GM12878 (cell line): ENCODE measurements around the gene NKAIN2. TPM values are rescaled to one million over a fixed set of nuclear protein-coding genes. Genes with fewer than 3 reads are reported as not detected.

Experiments
- ATAC-seq: fragments of 200-7000 bp; cut with Tn5 transposase; 3 replicates; pipeline ENCODE4 v1.9.1; 2020; ENCODE audit warnings: mild to moderate bottlenecking, moderate library complexity
- BruUV-seq: library from RNA; stranded (reverse); fragments of 400-500 nt; replicated peaks from 2 replicates; lab custom pipeline; 2021; lab: Mats Ljungman, UMichigan
- CTCF ChIA-PET: fragments of 300-600 bp; sonication (Branson Sonifier 250); formaldehyde crosslinking; extraction: SDS; loops from one replicate; lab custom pipeline; 2021; ENCODE audit warnings: inconsistent platforms; lab: Yijun Ruan, JAX
- POLR2A ChIA-PET: fragments of 350-600 bp; formaldehyde crosslinking; extraction: SDS; loops from one replicate; lab custom pipeline; 2021; ENCODE audit warnings: inconsistent platforms; lab: Charles Lee
- RAD21 ChIA-PET: fragments of 300-600 bp; sonication (Branson Sonifier 250); formaldehyde crosslinking; loops from one replicate; lab custom pipeline; 2023; ENCODE audit warnings: antibody characterized with exemption; ENCODE audit not compliant: unreplicated experiment; lab: Charles Lee
- SMC1A ChIA-PET: fragments of 300-600 bp; sonication (Branson Sonifier 250); formaldehyde crosslinking; loops from one replicate; lab custom pipeline; 2023; ENCODE audit not compliant: unreplicated experiment, uncharacterized antibody; lab: Charles Lee
- DNase-seq: peaks from one replicate; pipeline ENCODE4 v3.0.0-alpha.2; 2011; ENCODE audit warnings: low read depth, low spot score
- FAIRE-seq: peaks from 3 replicates; lab custom pipeline; 2011; peaks lifted over from hg19 to GRCh38; lab: Jason Lieb, UNC
- H2AFZ ChIP-seq: 2 replicates; pipeline ENCODE4 v1.6.0; 2011; ENCODE audit warnings: low read depth, low read length, control low read depth; ENCODE audit not compliant: control insufficient read depth
- H3K27ac ChIP-seq: 2 replicates; pipeline ENCODE4 v1.5.1; 2011; ENCODE audit warnings: control low read depth; ENCODE audit not compliant: control insufficient read depth, insufficient read depth
- H3K27me3 ChIP-seq, 2 experiments: replicated peaks in 1 of 2; 2 replicates each; pipeline versions ENCODE4 v1.6.0 to v1.6.1; 2011; ENCODE audit warnings: low read length in 1 of 2; ENCODE audit not compliant: control insufficient read depth in 2 of 2, insufficient read depth in 2 of 2
- H3K36me3 ChIP-seq, 2 experiments: 2 replicates each; pipeline ENCODE4 v1.5.1; 2011; ENCODE audit warnings: low read length in 1 of 2; ENCODE audit not compliant: control insufficient read depth in 2 of 2, insufficient read depth in 2 of 2
- H3K4me1 ChIP-seq: 2 replicates; pipeline ENCODE4 v1.6.1; 2011; ENCODE audit warnings: mild to moderate bottlenecking, low read length, moderate library complexity, mixed read lengths; ENCODE audit not compliant: control insufficient read depth, insufficient read depth
- H3K4me2 ChIP-seq: 2 replicates; pipeline ENCODE4 v1.6.0; 2011; ENCODE audit warnings: control low read depth; ENCODE audit not compliant: control insufficient read depth, insufficient read depth
- H3K4me3 ChIP-seq: fragments of 200-600 bp; sonication (generic); 2 replicates; pipeline ENCODE4 v1.5.1; 2016
- H3K79me2 ChIP-seq: 2 replicates; pipeline ENCODE4 v1.6.0; 2011; ENCODE audit warnings: low read length; ENCODE audit not compliant: control insufficient read depth, insufficient read depth
- H3K9ac ChIP-seq: 2 replicates; pipeline ENCODE4 v1.8.0; 2011; ENCODE audit warnings: low read length, control low read depth, mixed read lengths; ENCODE audit not compliant: control insufficient read depth, insufficient read depth
- H3K9me3 ChIP-seq: replicated peaks from 3 replicates; pipeline ENCODE4 v1.5.1; 2011; ENCODE audit warnings: mild to moderate bottlenecking, low read length; ENCODE audit not compliant: control insufficient read depth, insufficient read depth
- H4K20me1 ChIP-seq: 2 replicates; pipeline ENCODE4 v1.6.0; 2011; ENCODE audit not compliant: control insufficient read depth, insufficient read depth
- CHD1 ChIP-seq: IDR thresholded peaks from 2 replicates; pipeline ENCODE4 v1.6.1; 2012; ENCODE audit warnings: low read depth, low read length, improper control_type of control experiment
- CHD2 ChIP-seq: IDR thresholded peaks from 2 replicates; pipeline ENCODE4 v1.6.1; 2011; ENCODE audit warnings: low read depth, low read length, improper control_type of control experiment, borderline replicate concordance
- EED ChIP-seq: sonication (generic); IDR thresholded peaks from 2 replicates; pipeline ENCODE4 v1.6.1; 2016; ENCODE audit warnings: antibody characterized with exemption, low read depth
- EGR1 ChIP-seq, 2 experiments: IDR thresholded peaks; 1 replicate in 1 of 2; 2 replicates in 1 of 2; pipeline ENCODE4 v1.6.1; 2011 to 2012; ENCODE audit warnings: low read depth in 2 of 2, low read length in 2 of 2, borderline replicate concordance in 1 of 2, mild to moderate bottlenecking in 1 of 2, moderate library complexity in 1 of 2
- ETV6 ChIP-seq, 2 experiments: fragments of 450-650 bp in 1 of 2; IDR thresholded peaks in 1 of 2; conservative IDR thresholded peaks in 1 of 2; 2 replicates each; pipeline ENCODE4 v1.6.1; 2014; ENCODE audit warnings: antibody characterized with exemption in 1 of 2, borderline replicate concordance in 1 of 2, low read depth in 1 of 2, mild to moderate bottlenecking in 1 of 2, moderate library complexity in 1 of 2
- FOS ChIP-seq: IDR thresholded peaks from 3 replicates; pipeline ENCODE4 v1.6.1; 2011; ENCODE audit warnings: borderline replicate concordance; ENCODE audit not compliant: insufficient read length; ENCODE audit errors: extremely low read depth
- KAT2A ChIP-seq: conservative IDR thresholded peaks from 2 replicates; pipeline ENCODE4 v1.6.1; 2011; ENCODE audit warnings: low read depth, low read length; ENCODE audit not compliant: control insufficient read depth
- MTA2 ChIP-seq: fragments of 450-650 bp; IDR thresholded peaks from 2 replicates; pipeline ENCODE4 v1.6.1; 2016; ENCODE audit warnings: low read depth, mild to moderate bottlenecking, moderate library complexity
- MYC ChIP-seq: IDR thresholded peaks from 2 replicates; pipeline ENCODE4 v1.6.1; 2011; ENCODE audit warnings: mild to moderate bottlenecking, low read length, moderate library complexity, inconsistent platforms; ENCODE audit not compliant: insufficient read depth, insufficient replicate concordance, insufficient read length, severe bottlenecking
- NR2F1 ChIP-seq: fragments of 450-650 bp; conservative IDR thresholded peaks from 2 replicates; pipeline ENCODE4 v1.6.1; 2017; ENCODE audit warnings: mild to moderate bottlenecking
- PAX5 ChIP-seq: IDR thresholded peaks from 2 replicates; pipeline ENCODE4 v1.6.1; 2011; ENCODE audit warnings: low read depth, low read length, borderline replicate concordance
- PML ChIP-seq: IDR thresholded peaks from 2 replicates; pipeline ENCODE4 v1.6.1; 2012; ENCODE audit warnings: low read length, inconsistent platforms
- POU2F2 ChIP-seq: IDR thresholded peaks from 3 replicates; pipeline ENCODE4 v1.6.1; 2011; ENCODE audit warnings: low read depth, mild to moderate bottlenecking, low read length, borderline replicate concordance
- RB1 ChIP-seq: fragments of 450-650 bp; formaldehyde crosslinking; IDR thresholded peaks from 2 replicates; pipeline ENCODE4 v1.6.1; 2017; ENCODE audit warnings: mild to moderate bottlenecking, borderline replicate concordance
- SIX5 ChIP-seq: IDR thresholded peaks from 2 replicates; pipeline ENCODE4 v1.6.1; 2011; ENCODE audit warnings: mild to moderate bottlenecking, low read depth, low read length, moderate library complexity; ENCODE audit not compliant: severe bottlenecking
- SMC3 ChIP-seq: IDR thresholded peaks from 2 replicates; pipeline ENCODE4 v1.6.1; 2011; ENCODE audit warnings: low read length, improper control_type of control experiment, borderline replicate concordance
- SP1 ChIP-seq: IDR thresholded peaks from one replicate; pipeline ENCODE4 v1.6.1; 2011; ENCODE audit warnings: low read depth, low read length
- STAT1 ChIP-seq: fragments of 450-650 bp; conservative IDR thresholded peaks from 2 replicates; pipeline ENCODE4 v1.6.1; 2014; ENCODE audit warnings: antibody characterized with exemption, mild to moderate bottlenecking
- SUPT20H ChIP-seq: IDR thresholded peaks from 2 replicates; pipeline ENCODE4 v1.6.1; 2011; ENCODE audit warnings: low read depth, mild to moderate bottlenecking, low read length, moderate library complexity, borderline replicate concordance; ENCODE audit not compliant: control insufficient read depth
- ZBED1 ChIP-seq: IDR thresholded peaks from 2 replicates; pipeline ENCODE4 v1.6.1; 2016; ENCODE audit warnings: borderline replicate concordance
- ZNF384 ChIP-seq: IDR thresholded peaks from 2 replicates; pipeline ENCODE4 v1.6.1; 2012; ENCODE audit warnings: low read depth, mild to moderate bottlenecking, low read length, improper control_type of control experiment, borderline replicate concordance
- WGBS: methylation state at CpG from one replicate; pipeline ENCODE4 v1.1.6; 2016; ENCODE audit warnings: low lambda C conversion rate; ENCODE audit not compliant: insufficient replicate concordance, insufficient coverage; ENCODE audit errors: missing lambda C conversion rate; 5-methylcytosine and 5-hydroxymethylcytosine counted together
- in situ Hi-C: fragments of 300-500 bp; cut with MboI; formaldehyde crosslinking; loops from 9 replicates; pipeline ENCODE4 v1.14.3; 2018; ENCODE audit warnings: mixed read lengths
- intact Hi-C: fragments of 100-400 bp; cut with micrococcal nuclease; formaldehyde crosslinking; loops from one replicate; pipeline ENCODE4 v1.14.2; 2022; ENCODE audit not compliant: unreplicated experiment
- polyA plus RNA-seq, 11 experiments: library from polyadenylated mRNA; depleted of rRNA in 4 of 11; unstranded in 6 of 11; stranded (reverse) in 5 of 11; fragments of >200 nt; fragmentation: Nextera tagmentation in 4 of 11; fragmentation: Illumina TruSeq in 1 of 11; extraction: Ambion mirVana in 4 of 11; extraction: Trizol in 1 of 11; gene quantifications; 1 replicate in 1 of 11; 2 replicates in 10 of 11; pipeline versions ENCODE4 v1.2.1 to v1.2.3, GENCODE V29; 2011 to 2016; ENCODE audit warnings: inconsistent platforms in 2 of 11, missing spikeins in 2 of 11, low read depth in 1 of 11
- total RNA-seq, 4 experiments: library from RNA; depleted of rRNA in 3 of 4; stranded (reverse); fragments of >200 nt in 3 of 4; fragmentation: Illumina TruSeq in 1 of 4; extraction: Trizol in 1 of 4; gene quantifications; 2 replicates each; pipeline versions ENCODE4 v1.2.1 to v1.2.3, GENCODE V29; 2013 to 2021

NKAIN2 gene
- total and polyA plus RNA-seq, 10 of the 15 experiments (the other 5 are each of a cell fraction or from before 2014, with no cell fraction given), result not detected

DNA sequence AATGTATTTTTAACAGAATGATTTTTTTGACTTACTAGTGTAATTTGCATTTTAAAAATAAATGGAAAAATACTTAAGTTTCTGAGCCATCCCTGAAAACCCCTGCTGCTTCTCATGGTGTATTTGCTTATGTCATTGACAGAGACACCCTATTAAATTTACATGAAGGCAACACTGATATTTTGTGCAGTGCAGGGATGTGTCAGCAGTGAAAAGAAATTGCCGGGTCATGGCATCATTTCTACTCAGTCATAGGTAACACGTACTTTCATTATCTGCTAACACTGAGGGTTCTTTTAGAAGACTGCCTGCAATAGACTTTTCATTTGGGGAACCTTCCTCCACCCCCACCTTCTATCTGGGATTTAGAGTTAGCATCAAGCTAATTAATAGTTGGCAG lies 1021.9 kb downstream of the NKAIN2 start:
- DNase-seq, result no peak
- ChIA-PET CTCF (no interaction called here), RAD21 (no interaction called here)
- no peaks in the 10 kb centered on the region for H3K9me3 ChIP-seq
- H3K4me1 ChIP-seq, result no peaks in the 10 kb centered on the region
- H2AFZ ChIP-seq, result no peak overlapping the region
- BruUV-seq, result no TSS peak
- no peak for ATAC-seq
- in situ Hi-C loops, result no loop called here
- H4K20me1 ChIP-seq, result no peaks in the 10 kb centered on the region
- no peaks in the 10 kb centered on the region for H3K79me2 ChIP-seq
- no peak for TF ChIP-seq POU2F2
- TF ChIP-seq KAT2A, result no peak
- no peak for TF ChIP-seq STAT1
- TF ChIP-seq ETV6 (conservative IDR thresholded peaks at IDR 0.05 in 1 of 2, IDR thresholded peaks at IDR 0.05 in 1 of 2; ENCODE audit: borderline replicate concordance in 1 of 2, low read depth in 1 of 2), result no peak
- TF ChIP-seq CHD1, result no peak
- no peak for TF ChIP-seq SUPT20H
- no peak for TF ChIP-seq FOS
- TF ChIP-seq MYC, result no peak
- TF ChIP-seq, all 136 proteins: peak for 0
- ChIA-PET POLR2A (no interaction called here), SMC1A (no interaction called here)
- H3K27me3 ChIP-seq, result no peaks in the 10 kb centered on the region
- WGBS, result 64% methylated on average over 2 of the region's 2 CpGs
- H3K4me3 ChIP-seq, result no peak overlapping the region
- FAIRE-seq, result no peak
- no peak overlapping the region for H3K27ac ChIP-seq
- intact Hi-C loops, result no loop called here
- H3K4me2 ChIP-seq, result no peak overlapping the region
- no peak overlapping the region for H3K9ac ChIP-seq
- no peaks in the 10 kb centered on the region for H3K36me3 ChIP-seq

DNA sequence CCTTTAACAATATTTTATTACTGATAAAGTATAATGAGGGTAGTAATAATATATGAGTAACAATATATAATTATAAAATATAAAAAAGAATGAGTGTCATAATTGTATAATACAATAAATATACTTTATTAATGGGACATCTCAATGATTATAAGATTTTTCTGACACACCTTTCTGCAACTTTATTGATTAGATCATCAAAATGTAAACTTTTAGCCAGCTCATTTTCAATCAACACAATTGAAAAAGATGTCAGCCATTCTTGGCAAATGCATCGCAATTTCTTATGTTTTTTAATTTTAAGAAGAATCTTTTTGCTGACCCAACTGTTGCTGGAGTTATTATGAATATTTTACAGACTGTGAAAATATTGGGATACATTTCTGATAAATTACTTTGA lies 1026.2 kb downstream of the NKAIN2 start:
- BruUV-seq, result no TSS peak
- Histone ChIP-seq H3K4me1 (no peaks in the 10 kb centered on the region), H3K9me3 (no peaks in the 10 kb centered on the region), H3K9ac (no peak overlapping the region), H4K20me1 (no peaks in the 10 kb centered on the region), H3K27ac (no peak overlapping the region), H3K36me3 (no peaks in the 10 kb centered on the region), H3K79me2 (no peaks in the 10 kb centered on the region), H3K4me2 (no peak overlapping the region), H3K4me3 (no peak overlapping the region), H2AFZ (no peak overlapping the region), H3K27me3 (no peaks in the 10 kb centered on the region)
- RAD21 ChIA-PET, result no interaction called here
- intact Hi-C loops (no loop called here), in situ Hi-C loops (no loop called here)
- SMC1A ChIA-PET, result no interaction called here
- 63% methylated on average over 1 of the region's 1 CpG for WGBS
- FAIRE-seq (no peak), ATAC-seq (no peak), DNase-seq (no peak)
- TF ChIP-seq PML, result no peak
- TF ChIP-seq PAX5, result no peak
- no peak for TF ChIP-seq FOS
- TF ChIP-seq ZNF384, result no peak
- TF ChIP-seq RB1, result no peak
- no peak for TF ChIP-seq EED
- no peak for TF ChIP-seq SMC3
- TF ChIP-seq MTA2, result no peak
- no peak for TF ChIP-seq EGR1 (IDR thresholded peaks at IDR 0.05; ENCODE audit: borderline replicate concordance in 1 of 2, low read depth in 2 of 2, low read length in 2 of 2)
- no peak for TF ChIP-seq SP1
- no peak for TF ChIP-seq SIX5
- no peak for TF ChIP-seq NR2F1
- TF ChIP-seq ZBED1, result no peak
- TF ChIP-seq CHD2, result no peak
- CTCF ChIA-PET, result no interaction called here
- POLR2A ChIA-PET, result no interaction called here
